ENCODE data around the gene MILR1. TPM values are rescaled to one million over a fixed set of nuclear protein-coding genes. Genes with fewer than 3 reads are reported as not detected.
A peak's percentile ranks its signal among the peaks of the same experiment; 100 is the strongest.

The MILR1 gene
- total RNA-seq, 1 donor from 2014 or later = not detected

- H3K4me1 Mint-ChIP-seq (ENCODE audit: unreplicated experiment) = no peaks in the 10 kb centered on the region
- H3K4me3 Mint-ChIP-seq = no peak overlapping the region
- no peak for DNase-seq (ENCODE audit: extremely low spot score, unreplicated experiment)
- no peaks in the 10 kb centered on the region for H3K36me3 Mint-ChIP-seq
- no peak overlapping the region for H3K27ac Mint-ChIP-seq
- H3K27me3 Mint-ChIP-seq = no peaks in the 10 kb centered on the region
- no peaks in the 10 kb centered on the region for H3K9me3 Mint-ChIP-seq
- no peak for TF ChIP-seq CTCF (conservative IDR thresholded peaks at IDR 0.05)
Observed at GRCh38 chr17:64447526-64447925, 1.4 kb upstream of the MILR1 start.

- Mint-ChIP-seq H3K36me3 (no peaks in the 10 kb centered on the region), H3K4me1 (ENCODE audit: unreplicated experiment) (no peaks in the 10 kb centered on the region), H3K4me3 (no peak overlapping the region), H3K27ac (no peak overlapping the region), H3K27me3 (no peaks in the 10 kb centered on the region), H3K9me3 (no peaks in the 10 kb centered on the region)
- no peak for DNase-seq (ENCODE audit: extremely low spot score, unreplicated experiment)
- TF ChIP-seq CTCF (conservative IDR thresholded peaks at IDR 0.05) = no peak
Observed at GRCh38 chr17:64449545-64449944, 630 bp downstream of the MILR1 start.

- H3K27ac Mint-ChIP-seq = no peak overlapping the region
- H3K4me1 Mint-ChIP-seq (ENCODE audit: unreplicated experiment) = no peaks in the 10 kb centered on the region
- no peaks in the 10 kb centered on the region for H3K36me3 Mint-ChIP-seq
- H3K4me3 Mint-ChIP-seq = no peak overlapping the region
- H3K9me3 Mint-ChIP-seq = no peaks in the 10 kb centered on the region
- no peaks in the 10 kb centered on the region for H3K27me3 Mint-ChIP-seq
- no peak for TF ChIP-seq CTCF (conservative IDR thresholded peaks at IDR 0.05)
- DNase-seq (ENCODE audit: extremely low spot score, unreplicated experiment) = no peak
Observed at GRCh38 chr17:64455993-64456885, 7.3 kb downstream of the MILR1 start.

- no peaks in the 10 kb centered on the region for H3K36me3 Mint-ChIP-seq
- H3K27me3 Mint-ChIP-seq = no peaks in the 10 kb centered on the region
- H3K4me3 Mint-ChIP-seq = no peak overlapping the region
- no peaks in the 10 kb centered on the region for H3K4me1 Mint-ChIP-seq (ENCODE audit: unreplicated experiment)
- DNase-seq (ENCODE audit: extremely low spot score, unreplicated experiment) = no peak
- no peak for TF ChIP-seq CTCF (conservative IDR thresholded peaks at IDR 0.05)
- no peaks in the 10 kb centered on the region for H3K9me3 Mint-ChIP-seq
- H3K27ac Mint-ChIP-seq = no peak overlapping the region
Observed at GRCh38 chr17:64457156-64457555, 8.2 kb downstream of the MILR1 start.

GRCh38 chr17:64458756-64459155 lies 9.8 kb downstream of the MILR1 start:
- no peaks in the 10 kb centered on the region for H3K4me1 Mint-ChIP-seq (ENCODE audit: unreplicated experiment)
- H3K9me3 Mint-ChIP-seq = no peaks in the 10 kb centered on the region
- H3K4me3 Mint-ChIP-seq = no peak overlapping the region
- H3K27me3 Mint-ChIP-seq = no peaks in the 10 kb centered on the region
- no peak for DNase-seq (ENCODE audit: extremely low spot score, unreplicated experiment)
- H3K36me3 Mint-ChIP-seq = no peaks in the 10 kb centered on the region
- peak overlapping the region; percentile 73 for H3K27ac Mint-ChIP-seq
- TF ChIP-seq CTCF (conservative IDR thresholded peaks at IDR 0.05) = no peak
